ENCODE data around the gene PLET1.

- TF ChIP-seq CTCF (conservative IDR thresholded peaks at IDR 0.05; ENCODE audit: low read depth, low read length) (no peak), EZH2 (IDR thresholded peaks at IDR 0.05; ENCODE audit: low read length, unreplicated experiment) (no peak)
These were observed 5.5 kb downstream of the PLET1 start for GRCh38 chr11:112255067-112255720.

Data from PC-3 (cell line).